GM12878 (cell line): ENCODE measurements around the gene SLC35E3. TPM values are rescaled to one million over a fixed set of nuclear protein-coding genes. Genes with fewer than 3 reads are reported as not detected.

Experiments
- ATAC-seq: fragments of 200-7000 bp; cut with Tn5 transposase; 3 replicates; pipeline ENCODE4 v1.9.1; 2020; ENCODE audit warnings: mild to moderate bottlenecking, moderate library complexity
- BruUV-seq: library from RNA; stranded (reverse); fragments of 400-500 nt; replicated peaks from 2 replicates; lab custom pipeline; 2021; lab: Mats Ljungman, UMichigan
- CTCF ChIA-PET: fragments of 300-600 bp; sonication (Branson Sonifier 250); formaldehyde crosslinking; extraction: SDS; loops from one replicate; lab custom pipeline; 2021; ENCODE audit warnings: inconsistent platforms; lab: Yijun Ruan, JAX
- POLR2A ChIA-PET: fragments of 350-600 bp; formaldehyde crosslinking; extraction: SDS; loops from one replicate; lab custom pipeline; 2021; ENCODE audit warnings: inconsistent platforms; lab: Charles Lee
- RAD21 ChIA-PET: fragments of 300-600 bp; sonication (Branson Sonifier 250); formaldehyde crosslinking; loops from one replicate; lab custom pipeline; 2023; ENCODE audit warnings: antibody characterized with exemption; ENCODE audit not compliant: unreplicated experiment; lab: Charles Lee
- SMC1A ChIA-PET: fragments of 300-600 bp; sonication (Branson Sonifier 250); formaldehyde crosslinking; loops from one replicate; lab custom pipeline; 2023; ENCODE audit not compliant: unreplicated experiment, uncharacterized antibody; lab: Charles Lee
- DNase-seq: peaks from one replicate; pipeline ENCODE4 v3.0.0-alpha.2; 2011; ENCODE audit warnings: low read depth, low spot score
- FAIRE-seq: peaks from 3 replicates; lab custom pipeline; 2011; peaks lifted over from hg19 to GRCh38; lab: Jason Lieb, UNC
- H2AFZ ChIP-seq: 2 replicates; pipeline ENCODE4 v1.6.0; 2011; ENCODE audit warnings: low read depth, low read length, control low read depth; ENCODE audit not compliant: control insufficient read depth
- H3K27ac ChIP-seq: 2 replicates; pipeline ENCODE4 v1.5.1; 2011; ENCODE audit warnings: control low read depth; ENCODE audit not compliant: control insufficient read depth, insufficient read depth
- H3K27me3 ChIP-seq, 2 experiments: replicated peaks in 1 of 2; 2 replicates each; pipeline versions ENCODE4 v1.6.0 to v1.6.1; 2011; ENCODE audit warnings: low read length in 1 of 2; ENCODE audit not compliant: control insufficient read depth in 2 of 2, insufficient read depth in 2 of 2
- H3K36me3 ChIP-seq, 2 experiments: 2 replicates each; pipeline ENCODE4 v1.5.1; 2011; ENCODE audit warnings: low read length in 1 of 2; ENCODE audit not compliant: control insufficient read depth in 2 of 2, insufficient read depth in 2 of 2
- H3K4me1 ChIP-seq: 2 replicates; pipeline ENCODE4 v1.6.1; 2011; ENCODE audit warnings: mild to moderate bottlenecking, low read length, moderate library complexity, mixed read lengths; ENCODE audit not compliant: control insufficient read depth, insufficient read depth
- H3K4me2 ChIP-seq: 2 replicates; pipeline ENCODE4 v1.6.0; 2011; ENCODE audit warnings: control low read depth; ENCODE audit not compliant: control insufficient read depth, insufficient read depth
- H3K4me3 ChIP-seq: fragments of 200-600 bp; sonication (generic); 2 replicates; pipeline ENCODE4 v1.5.1; 2016
- H3K79me2 ChIP-seq: 2 replicates; pipeline ENCODE4 v1.6.0; 2011; ENCODE audit warnings: low read length; ENCODE audit not compliant: control insufficient read depth, insufficient read depth
- H3K9ac ChIP-seq: 2 replicates; pipeline ENCODE4 v1.8.0; 2011; ENCODE audit warnings: low read length, control low read depth, mixed read lengths; ENCODE audit not compliant: control insufficient read depth, insufficient read depth
- H3K9me3 ChIP-seq: replicated peaks from 3 replicates; pipeline ENCODE4 v1.5.1; 2011; ENCODE audit warnings: mild to moderate bottlenecking, low read length; ENCODE audit not compliant: control insufficient read depth, insufficient read depth
- H4K20me1 ChIP-seq: 2 replicates; pipeline ENCODE4 v1.6.0; 2011; ENCODE audit not compliant: control insufficient read depth, insufficient read depth
- FOXK2 ChIP-seq: fragments of 450-650 bp; IDR thresholded peaks from 2 replicates; pipeline ENCODE4 v1.6.1; 2017; ENCODE audit warnings: mild to moderate bottlenecking, moderate library complexity
- IRF4 ChIP-seq: IDR thresholded peaks from 2 replicates; pipeline ENCODE4 v1.6.1; 2011; ENCODE audit warnings: low read depth, low read length
- JUND ChIP-seq: IDR thresholded peaks from 2 replicates; pipeline ENCODE4 v1.6.1; 2012; ENCODE audit warnings: low read depth, mild to moderate bottlenecking, low read length, improper control_type of control experiment, moderate library complexity
- KAT2A ChIP-seq: conservative IDR thresholded peaks from 2 replicates; pipeline ENCODE4 v1.6.1; 2011; ENCODE audit warnings: low read depth, low read length; ENCODE audit not compliant: control insufficient read depth
- MEF2A ChIP-seq: IDR thresholded peaks from 2 replicates; pipeline ENCODE4 v1.6.1; 2011; ENCODE audit warnings: low read depth, mild to moderate bottlenecking, low read length, moderate library complexity; ENCODE audit not compliant: insufficient read depth
- RBBP5 ChIP-seq: fragments of 200-600 bp; sonication (generic); conservative IDR thresholded peaks from 2 replicates; pipeline ENCODE4 v1.6.1; 2016
- TAF1 ChIP-seq: IDR thresholded peaks from 2 replicates; pipeline ENCODE4 v1.6.1; 2011; ENCODE audit warnings: mild to moderate bottlenecking, low read depth, low read length, borderline replicate concordance
- TCF12 ChIP-seq: IDR thresholded peaks from 2 replicates; pipeline ENCODE4 v1.6.1; 2011; ENCODE audit warnings: low read depth, mild to moderate bottlenecking, low read length
- TCF3 ChIP-seq: IDR thresholded peaks from 2 replicates; pipeline ENCODE4 v1.6.1; 2012; ENCODE audit warnings: low read depth, mild to moderate bottlenecking, low read length, borderline replicate concordance; ENCODE audit not compliant: insufficient read depth
- YBX1 ChIP-seq: fragments of 450-650 bp; IDR thresholded peaks from 2 replicates; pipeline ENCODE4 v1.6.1; 2016; ENCODE audit warnings: antibody characterized with exemption
- WGBS: methylation state at CpG from one replicate; pipeline ENCODE4 v1.1.6; 2016; ENCODE audit warnings: low lambda C conversion rate; ENCODE audit not compliant: insufficient replicate concordance, insufficient coverage; ENCODE audit errors: missing lambda C conversion rate; 5-methylcytosine and 5-hydroxymethylcytosine counted together
- in situ Hi-C: fragments of 300-500 bp; cut with MboI; formaldehyde crosslinking; loops from 9 replicates; pipeline ENCODE4 v1.14.3; 2018; ENCODE audit warnings: mixed read lengths
- intact Hi-C: fragments of 100-400 bp; cut with micrococcal nuclease; formaldehyde crosslinking; loops from one replicate; pipeline ENCODE4 v1.14.2; 2022; ENCODE audit not compliant: unreplicated experiment
- polyA plus RNA-seq, 11 experiments: library from polyadenylated mRNA; depleted of rRNA in 4 of 11; unstranded in 6 of 11; stranded (reverse) in 5 of 11; fragments of >200 nt; fragmentation: Nextera tagmentation in 4 of 11; fragmentation: Illumina TruSeq in 1 of 11; extraction: Ambion mirVana in 4 of 11; extraction: Trizol in 1 of 11; gene quantifications; 1 replicate in 1 of 11; 2 replicates in 10 of 11; pipeline versions ENCODE4 v1.2.1 to v1.2.3, GENCODE V29; 2011 to 2016; ENCODE audit warnings: inconsistent platforms in 2 of 11, missing spikeins in 2 of 11, low read depth in 1 of 11
- total RNA-seq, 4 experiments: library from RNA; depleted of rRNA in 3 of 4; stranded (reverse); fragments of >200 nt in 3 of 4; fragmentation: Illumina TruSeq in 1 of 4; extraction: Trizol in 1 of 4; gene quantifications; 2 replicates each; pipeline versions ENCODE4 v1.2.1 to v1.2.3, GENCODE V29; 2013 to 2021
- TF ChIP-seq, protein P1 (sequence below): IDR thresholded peaks from 2 replicates; pipeline ENCODE4 v1.6.1; 2012; ENCODE audit warnings: low read depth, low read length, improper control_type of control experiment

The SLC35E3 gene
- total and polyA plus RNA-seq, 10 of the 15 experiments (the other 5 are each of a cell fraction or from before 2014, with no cell fraction given) = 3.6 to 19.8 (median 6.1) TPM

- TF ChIP-seq TCF12 (no peak), YBX1 (no peak), TCF3 (no peak), KAT2A (no peak), JUND (no peak), IRF4 (no peak), MEF2A (no peak), FOXK2 (no peak), RBBP5 (no peak), TAF1 (no peak)
- TF ChIP-seq, protein P1, sequence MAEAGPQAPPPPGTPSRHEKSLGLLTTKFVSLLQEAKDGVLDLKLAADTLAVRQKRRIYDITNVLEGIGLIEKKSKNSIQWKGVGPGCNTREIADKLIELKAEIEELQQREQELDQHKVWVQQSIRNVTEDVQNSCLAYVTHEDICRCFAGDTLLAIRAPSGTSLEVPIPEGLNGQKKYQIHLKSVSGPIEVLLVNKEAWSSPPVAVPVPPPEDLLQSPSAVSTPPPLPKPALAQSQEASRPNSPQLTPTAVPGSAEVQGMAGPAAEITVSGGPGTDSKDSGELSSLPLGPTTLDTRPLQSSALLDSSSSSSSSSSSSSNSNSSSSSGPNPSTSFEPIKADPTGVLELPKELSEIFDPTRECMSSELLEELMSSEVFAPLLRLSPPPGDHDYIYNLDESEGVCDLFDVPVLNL = no peak
- Histone ChIP-seq H3K4me2 (no peak overlapping the region), H3K36me3 (no peaks in the 10 kb centered on the region), H3K9ac (no peak overlapping the region), H3K27ac (no peak overlapping the region), H3K9me3 (no peaks in the 10 kb centered on the region), H3K79me2 (no peaks in the 10 kb centered on the region), H3K4me3 (no peak overlapping the region), H2AFZ (no peak overlapping the region), H4K20me1 (no peaks in the 10 kb centered on the region), H3K27me3 (no peaks in the 10 kb centered on the region), H3K4me1 (no peaks in the 10 kb centered on the region)
- RAD21 ChIA-PET = no interaction called here
- no peak for ATAC-seq
- no TSS peak for BruUV-seq
- in situ Hi-C loops (no loop called here), intact Hi-C loops (no loop called here)
- no peak for DNase-seq
- POLR2A ChIA-PET = interaction anchor here (1.2 kb wide), 1 partner anchor 9 kb away, joined by 3 read pairs; no protein-coding TSS in a partner anchor
- 95% methylated on average over 15 of the region's 15 CpGs for WGBS
- CTCF ChIA-PET = interaction anchor here (0.5 to 2.0 kb wide), 5 partner anchors 9 to 426 kb away, joined by 3 to 7 read pairs (median 3); partner anchors contain the start of gene MDM2
- SMC1A ChIA-PET = interaction anchor here (1.7 to 1.9 kb wide), 2 partner anchors 9 to 50 kb away, joined by 6 to 7 read pairs; partner anchors contain the start of gene SLC35E3
- no peak for FAIRE-seq
Observed at GRCh38 chr12:68796399-68796798, 50.4 kb downstream of the SLC35E3 start.
